ENCODE measurements around the gene RTN1.
A peak's percentile ranks its signal among the peaks of the same experiment; 100 is the strongest.

Gene RTN1, protein sequence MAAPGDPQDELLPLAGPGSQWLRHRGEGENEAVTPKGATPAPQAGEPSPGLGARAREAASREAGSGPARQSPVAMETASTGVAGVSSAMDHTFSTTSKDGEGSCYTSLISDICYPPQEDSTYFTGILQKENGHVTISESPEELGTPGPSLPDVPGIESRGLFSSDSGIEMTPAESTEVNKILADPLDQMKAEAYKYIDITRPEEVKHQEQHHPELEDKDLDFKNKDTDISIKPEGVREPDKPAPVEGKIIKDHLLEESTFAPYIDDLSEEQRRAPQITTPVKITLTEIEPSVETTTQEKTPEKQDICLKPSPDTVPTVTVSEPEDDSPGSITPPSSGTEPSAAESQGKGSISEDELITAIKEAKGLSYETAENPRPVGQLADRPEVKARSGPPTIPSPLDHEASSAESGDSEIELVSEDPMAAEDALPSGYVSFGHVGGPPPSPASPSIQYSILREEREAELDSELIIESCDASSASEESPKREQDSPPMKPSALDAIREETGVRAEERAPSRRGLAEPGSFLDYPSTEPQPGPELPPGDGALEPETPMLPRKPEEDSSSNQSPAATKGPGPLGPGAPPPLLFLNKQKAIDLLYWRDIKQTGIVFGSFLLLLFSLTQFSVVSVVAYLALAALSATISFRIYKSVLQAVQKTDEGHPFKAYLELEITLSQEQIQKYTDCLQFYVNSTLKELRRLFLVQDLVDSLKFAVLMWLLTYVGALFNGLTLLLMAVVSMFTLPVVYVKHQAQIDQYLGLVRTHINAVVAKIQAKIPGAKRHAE

GRCh38 chr14:59870277-59871165 lies at the start of gene RTN1:
Gene RTN1, minus strand, starts transcription at chr14:59870776. Its CDS starts 146 bp downstream, at chr14:59870630.
- H3K27me3 Mint-ChIP-seq (ENCODE audit: low read depth, poor library complexity), result peaks cover 95% of the 10 kb centered on the region
- no peak for TF ChIP-seq CTCF (IDR thresholded peaks at IDR 0.05)
- H3K36me3 Mint-ChIP-seq (ENCODE audit: low read depth), result no peaks in the 10 kb centered on the region
- peak; percentile 77 for DNase-seq
- H3K4me1 Mint-ChIP-seq, result peaks cover 8% of the 10 kb centered on the region
- no peak within 1 kb of the TSS for H3K27ac Mint-ChIP-seq
- H3K9me3 Mint-ChIP-seq, result no peaks in the 10 kb centered on the region
- peak within 1 kb of the TSS; percentile 91 for H3K4me3 Mint-ChIP-seq

DNA sequence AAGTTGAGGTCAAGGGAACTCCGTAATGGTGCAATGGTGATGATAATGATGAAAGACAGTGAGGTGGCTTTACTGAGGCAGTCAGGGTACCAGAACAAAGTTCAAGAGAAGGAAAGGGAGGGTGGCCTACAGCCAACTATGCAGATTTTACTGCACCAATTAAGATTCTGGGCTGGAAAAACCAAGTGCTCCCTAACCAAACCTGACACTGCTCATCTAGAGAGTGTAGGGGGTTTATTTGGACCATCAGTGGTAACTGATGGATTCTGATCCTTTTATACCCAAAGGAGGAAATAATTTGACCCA lies 49.8 kb upstream of the RTN1 start:
- Mint-ChIP-seq H3K9me3 (peaks cover 11% of the 10 kb centered on the region), H3K4me1 (peaks cover 34% of the 10 kb centered on the region), H3K4me3 (peak overlapping the region; percentile 93), H3K27me3 (ENCODE audit: low read depth, poor library complexity) (peaks cover 4% of the 10 kb centered on the region), H3K36me3 (ENCODE audit: low read depth) (peaks cover 18% of the 10 kb centered on the region), H3K27ac (peak overlapping the region; percentile 98)
- TF ChIP-seq CTCF (IDR thresholded peaks at IDR 0.05), result no peak
- no peak for DNase-seq

- H3K27ac Mint-ChIP-seq, result peak within 1 kb of the TSS; percentile 98
- H3K36me3 Mint-ChIP-seq (ENCODE audit: low read depth), result peaks cover 24% of the 10 kb centered on the region
- DNase-seq, result peak; percentile 91
- H3K4me1 Mint-ChIP-seq, result peaks cover 34% of the 10 kb centered on the region
- H3K27me3 Mint-ChIP-seq (ENCODE audit: low read depth, poor library complexity), result peaks cover 4% of the 10 kb centered on the region
- peak within 1 kb of the TSS; percentile 93 for H3K4me3 Mint-ChIP-seq
- H3K9me3 Mint-ChIP-seq, result peaks cover 17% of the 10 kb centered on the region
- TF ChIP-seq CTCF (IDR thresholded peaks at IDR 0.05), result no peak
Measured at GRCh38 chr14:59919570-59920377, 49.2 kb upstream of the RTN1 start, which contains the start of gene LRRC9. Gene LRRC9, plus strand, starts transcription at chr14:59920144.

DNA sequence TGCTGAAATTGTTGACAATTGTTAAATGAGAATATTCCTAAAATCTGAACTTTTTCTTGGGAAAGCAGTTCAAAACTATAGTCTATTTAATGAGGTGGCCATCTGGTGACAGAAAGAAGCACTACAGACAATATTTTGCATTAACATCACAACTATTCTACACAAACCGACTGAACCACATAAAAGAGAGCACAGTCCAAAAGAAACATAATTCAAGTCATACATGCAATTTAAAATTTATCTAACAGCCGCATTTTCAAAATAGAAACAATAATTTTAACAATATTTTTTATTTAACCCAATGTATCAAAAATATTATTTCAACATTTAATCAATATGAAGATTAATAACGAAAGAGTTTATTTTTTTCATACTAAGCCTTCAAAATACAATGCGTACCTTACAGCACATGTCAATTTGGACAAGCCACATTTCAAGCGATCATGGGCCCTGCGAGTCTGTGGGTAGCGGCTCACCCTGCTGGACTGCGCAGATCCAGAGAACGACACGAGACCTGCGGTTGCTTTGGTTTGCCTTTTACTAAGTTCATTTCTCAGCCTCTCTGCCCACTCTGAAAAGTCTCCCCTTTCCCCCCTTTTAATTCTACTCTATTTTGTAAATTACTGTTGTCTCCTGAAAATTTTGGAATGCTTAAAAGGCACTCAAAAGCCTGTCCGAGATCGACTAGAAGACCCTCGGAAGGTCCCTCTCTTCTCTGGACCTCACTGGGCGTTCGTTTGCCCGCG lies 48.4 kb upstream of the RTN1 start:
- Mint-ChIP-seq H3K9me3 (peaks cover 20% of the 10 kb centered on the region), H3K27ac (peak overlapping the region; percentile 98), H3K4me1 (peaks cover 34% of the 10 kb centered on the region), H3K27me3 (ENCODE audit: low read depth, poor library complexity) (peaks cover 4% of the 10 kb centered on the region), H3K36me3 (ENCODE audit: low read depth) (peaks cover 27% of the 10 kb centered on the region), H3K4me3 (peak overlapping the region; percentile 93)
- DNase-seq, result peak; percentile 22
- peak; percentile 58 for TF ChIP-seq CTCF (IDR thresholded peaks at IDR 0.05)

Measured in nephron progenitor cell (in vitro differentiated cells).